ENCODE results near the gene ABCF3. TPM values are rescaled to one million over a fixed set of nuclear protein-coding genes. Genes with fewer than 3 reads are reported as not detected.
A peak's percentile ranks its signal among the peaks of the same experiment; 100 is the strongest.

Gene ABCF3
- total and polyA plus RNA-seq, 5 donors = 50.9 to 72.9 (median 59.5) TPM

DNA sequence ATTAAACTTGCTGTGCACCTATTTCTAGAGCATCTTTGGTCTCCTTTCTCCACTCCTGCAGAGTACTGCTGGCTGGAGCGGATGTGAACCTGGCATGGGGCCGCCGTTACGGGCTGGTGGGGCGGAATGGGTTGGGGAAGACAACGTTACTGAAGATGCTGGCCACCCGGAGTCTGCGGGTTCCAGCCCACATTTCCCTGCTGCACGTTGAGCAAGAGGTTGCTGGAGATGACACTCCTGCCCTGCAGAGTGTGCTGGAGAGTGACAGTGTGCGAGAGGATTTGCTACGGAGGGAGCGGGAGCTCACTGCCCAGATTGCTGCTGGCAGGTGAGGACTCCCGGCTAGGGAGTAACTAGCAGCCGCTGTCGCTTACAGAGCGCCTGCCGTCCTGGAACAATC lies 2.1 kb downstream of the ABCF3 start:
- WGBS = 87% methylated on average over 17 of the region's 17 CpGs
- intact Hi-C loops (cut with DNase I) = loop anchor here in 2 of 4 donors (5.0 to 10.0 kb wide), 2 partner anchors 41 to 107 kb away; partner anchors contain the start of gene PSMD2 (in 1 of the 2)
- no peaks in the 10 kb centered on the region for H3K9me3 ChIP-seq (ENCODE audit: control insufficient read depth, low read length)
- H3K27me3 ChIP-seq (ENCODE audit: control insufficient read depth, insufficient read depth) = no peaks in the 10 kb centered on the region
- H3K27ac ChIP-seq (ENCODE audit: low read length) = no peak overlapping the region
- H3K4me1 ChIP-seq (ENCODE audit: control insufficient read depth, insufficient read depth, low read length) = peaks cover 2% of the 10 kb centered on the region
- DNase-seq (no peak), ATAC-seq (no peak)
- H3K4me3 ChIP-seq (ENCODE audit: low read length) = no peak overlapping the region

GRCh38 chr3:184189421-184189820 lies 3.4 kb downstream of the ABCF3 start:
- Histone ChIP-seq H3K4me3 (ENCODE audit: low read length) (no peak overlapping the region), H3K27ac (ENCODE audit: low read length) (no peak overlapping the region), H3K27me3 (ENCODE audit: control insufficient read depth, insufficient read depth) (no peaks in the 10 kb centered on the region), H3K9me3 (ENCODE audit: control insufficient read depth, low read length) (no peaks in the 10 kb centered on the region), H3K4me1 (ENCODE audit: control insufficient read depth, insufficient read depth, low read length) (peaks cover 2% of the 10 kb centered on the region)
- 93% methylated on average over 13 of the region's 13 CpGs for WGBS
- DNase-seq (no peak), ATAC-seq (no peak)
- intact Hi-C loops (cut with DNase I) = loop anchor here in 2 of 4 donors (5.0 to 10.0 kb wide), 2 partner anchors 42 to 105 kb away; partner anchors contain the start of gene PSMD2 (in 1 of the 2)

DNA sequence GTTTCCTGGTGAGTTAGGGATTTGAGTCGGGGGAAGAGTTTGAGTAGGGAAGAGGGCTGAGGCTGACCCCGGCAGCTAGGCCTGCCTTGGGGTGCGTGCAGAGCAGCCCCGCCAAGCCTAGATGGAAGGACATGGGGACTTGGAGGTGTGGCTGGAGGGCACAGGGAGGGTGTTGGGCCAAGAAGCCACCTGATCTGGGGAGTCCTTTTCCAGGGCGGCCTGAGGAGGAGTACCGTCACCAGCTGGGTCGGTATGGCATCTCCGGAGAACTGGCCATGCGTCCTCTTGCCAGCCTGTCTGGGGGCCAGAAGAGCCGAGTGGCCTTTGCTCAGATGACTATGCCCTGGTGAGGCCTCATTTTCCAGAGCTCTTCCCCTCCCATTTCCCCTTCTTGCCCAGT lies 6.9 kb downstream of the ABCF3 start:
- Histone ChIP-seq H3K9me3 (ENCODE audit: control insufficient read depth, low read length) (no peaks in the 10 kb centered on the region), H3K27me3 (ENCODE audit: control insufficient read depth, insufficient read depth) (no peaks in the 10 kb centered on the region), H3K27ac (ENCODE audit: low read length) (no peak overlapping the region), H3K4me1 (ENCODE audit: control insufficient read depth, insufficient read depth, low read length) (no peaks in the 10 kb centered on the region), H3K4me3 (ENCODE audit: low read length) (no peak overlapping the region)
- WGBS = 93% methylated on average over 10 of the region's 10 CpGs
- ATAC-seq (no peak), DNase-seq (no peak)
- intact Hi-C loops (cut with DNase I) = no loop called here

DNA sequence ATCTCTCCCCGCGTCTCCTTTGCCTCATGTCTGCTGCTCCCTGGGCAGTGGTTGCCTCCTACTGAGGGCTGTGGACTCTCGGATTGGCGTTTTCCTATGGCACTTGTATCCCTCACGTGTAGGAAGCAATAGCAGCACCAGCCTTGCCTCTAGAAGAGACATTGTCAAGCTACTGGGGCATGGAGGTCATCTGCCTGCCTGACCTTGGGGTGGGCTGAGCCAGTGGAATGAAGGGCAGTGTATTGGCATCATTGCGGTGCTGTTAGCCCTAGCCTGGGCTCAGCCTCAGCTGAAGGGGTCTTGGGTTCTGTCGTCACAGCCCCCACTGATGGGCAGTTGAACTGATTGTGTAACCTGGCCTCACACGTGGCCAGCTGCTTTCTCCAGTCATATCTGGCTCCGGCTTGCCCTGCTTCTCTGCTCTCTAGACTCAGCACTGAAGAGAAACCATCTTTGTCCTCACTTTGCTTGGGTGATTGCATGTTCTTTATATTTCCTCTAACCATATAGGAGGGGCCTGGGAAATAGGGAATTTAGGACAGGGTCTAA lies 8.1 kb downstream of the ABCF3 start:
- Histone ChIP-seq H3K4me1 (ENCODE audit: control insufficient read depth, insufficient read depth, low read length) (no peaks in the 10 kb centered on the region), H3K9me3 (ENCODE audit: control insufficient read depth, low read length) (no peaks in the 10 kb centered on the region), H3K27me3 (ENCODE audit: control insufficient read depth, insufficient read depth) (no peaks in the 10 kb centered on the region), H3K27ac (ENCODE audit: low read length) (no peak overlapping the region), H3K4me3 (ENCODE audit: low read length) (no peak overlapping the region)
- no peak for DNase-seq
- intact Hi-C loops (cut with DNase I) = no loop called here
- no peak for ATAC-seq
- WGBS = 85% methylated on average over 9 of the region's 9 CpGs

DNA sequence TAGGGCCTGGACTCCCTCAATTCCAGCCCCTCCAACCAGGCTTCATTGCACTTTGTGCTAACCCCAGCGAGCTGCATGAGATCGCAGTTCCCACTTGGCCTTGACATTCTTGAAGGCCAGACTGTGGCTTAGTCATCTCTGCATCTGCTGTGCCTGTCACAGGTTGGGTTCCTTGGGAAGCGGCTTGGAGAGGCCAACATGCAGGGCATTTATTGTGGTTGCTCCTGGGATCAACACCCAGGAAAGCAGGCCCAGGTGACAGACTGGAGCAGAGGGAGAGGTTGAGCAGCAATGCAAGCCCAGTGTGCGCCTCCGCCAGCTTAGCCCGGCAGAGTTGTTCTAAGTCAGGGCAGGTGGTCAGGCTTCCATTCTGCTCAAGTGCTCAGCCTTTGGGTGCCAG lies 10.5 kb downstream of the ABCF3 start:
- no peaks in the 10 kb centered on the region for H3K27me3 ChIP-seq (ENCODE audit: control insufficient read depth, insufficient read depth)
- no peaks in the 10 kb centered on the region for H3K9me3 ChIP-seq (ENCODE audit: control insufficient read depth, low read length)
- no peak for DNase-seq
- no peak overlapping the region for H3K4me3 ChIP-seq (ENCODE audit: low read length)
- no peak for ATAC-seq
- intact Hi-C loops (cut with DNase I) = no loop called here
- 91% methylated on average over 6 of the region's 6 CpGs for WGBS
- H3K4me1 ChIP-seq (ENCODE audit: control insufficient read depth, insufficient read depth, low read length) = no peaks in the 10 kb centered on the region
- H3K27ac ChIP-seq (ENCODE audit: low read length) = no peak overlapping the region

DNA sequence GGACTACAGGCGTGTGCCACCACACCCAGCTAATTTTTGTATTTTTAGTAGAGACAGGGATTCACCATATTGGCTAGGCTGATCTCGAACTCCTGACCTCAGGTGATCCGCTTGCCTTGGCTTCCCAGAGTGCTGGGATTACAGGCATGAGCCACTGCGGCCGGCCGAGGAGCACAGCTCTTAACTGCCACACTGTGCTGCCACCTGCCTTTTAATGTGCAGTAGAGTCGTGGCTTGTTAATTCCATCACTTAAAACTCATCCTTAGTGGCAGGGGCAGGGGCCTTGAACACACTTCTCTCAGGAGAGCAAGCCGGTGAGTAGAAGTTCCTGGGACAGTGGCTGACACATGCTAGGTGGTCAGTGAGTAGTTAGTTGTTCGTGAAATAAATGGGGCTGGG lies 12.5 kb downstream of the ABCF3 start:
- intact Hi-C loops (cut with DNase I) = no loop called here
- DNase-seq (no peak), ATAC-seq (no peak)
- Histone ChIP-seq H3K27me3 (ENCODE audit: control insufficient read depth, insufficient read depth) (no peaks in the 10 kb centered on the region), H3K4me1 (ENCODE audit: control insufficient read depth, insufficient read depth, low read length) (no peaks in the 10 kb centered on the region), H3K9me3 (ENCODE audit: control insufficient read depth, low read length) (no peaks in the 10 kb centered on the region), H3K27ac (ENCODE audit: low read length) (no peak overlapping the region), H3K4me3 (ENCODE audit: low read length) (no peak overlapping the region)
- 79% methylated on average over 9 of the region's 9 CpGs for WGBS

DNA sequence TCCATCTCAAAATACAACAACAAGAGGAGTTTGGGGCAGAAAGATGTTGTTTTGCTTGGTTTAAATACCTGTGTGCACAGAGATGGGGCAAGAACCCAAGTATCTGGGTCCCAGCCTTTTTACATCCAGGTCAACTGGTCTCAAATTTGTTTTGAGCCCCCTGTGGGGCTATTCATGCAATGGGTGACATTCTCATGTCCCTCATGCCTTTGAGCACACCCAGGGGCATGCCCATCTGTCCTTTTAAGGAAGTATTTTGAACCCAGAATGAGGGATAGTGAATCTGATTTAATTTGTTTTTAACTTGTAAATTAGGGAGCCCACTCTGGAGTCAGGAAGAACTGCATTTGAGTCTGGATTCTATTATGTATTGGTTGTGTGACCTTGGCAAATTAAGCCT lies 14.8 kb downstream of the ABCF3 start:
- no peak overlapping the region for H3K4me3 ChIP-seq (ENCODE audit: low read length)
- H3K4me1 ChIP-seq (ENCODE audit: control insufficient read depth, insufficient read depth, low read length) = no peaks in the 10 kb centered on the region
- intact Hi-C loops (cut with DNase I) = no loop called here
- no peaks in the 10 kb centered on the region for H3K9me3 ChIP-seq (ENCODE audit: control insufficient read depth, low read length)
- H3K27me3 ChIP-seq (ENCODE audit: control insufficient read depth, insufficient read depth) = no peaks in the 10 kb centered on the region
- ATAC-seq (no peak), DNase-seq (no peak)
- no peak overlapping the region for H3K27ac ChIP-seq (ENCODE audit: low read length)

GRCh38 chr3:184203526-184203925 lies 17.5 kb downstream of the ABCF3 start:
- Histone ChIP-seq H3K4me3 (ENCODE audit: low read length) (no peak overlapping the region), H3K27ac (ENCODE audit: low read length) (no peak overlapping the region), H3K27me3 (ENCODE audit: control insufficient read depth, insufficient read depth) (no peaks in the 10 kb centered on the region), H3K4me1 (ENCODE audit: control insufficient read depth, insufficient read depth, low read length) (no peaks in the 10 kb centered on the region), H3K9me3 (ENCODE audit: control insufficient read depth, low read length) (no peaks in the 10 kb centered on the region)
- DNase-seq (no peak), ATAC-seq (no peak)
- 78% methylated on average over 8 of the region's 8 CpGs for WGBS
- intact Hi-C loops (cut with DNase I) = no loop called here

DNA sequence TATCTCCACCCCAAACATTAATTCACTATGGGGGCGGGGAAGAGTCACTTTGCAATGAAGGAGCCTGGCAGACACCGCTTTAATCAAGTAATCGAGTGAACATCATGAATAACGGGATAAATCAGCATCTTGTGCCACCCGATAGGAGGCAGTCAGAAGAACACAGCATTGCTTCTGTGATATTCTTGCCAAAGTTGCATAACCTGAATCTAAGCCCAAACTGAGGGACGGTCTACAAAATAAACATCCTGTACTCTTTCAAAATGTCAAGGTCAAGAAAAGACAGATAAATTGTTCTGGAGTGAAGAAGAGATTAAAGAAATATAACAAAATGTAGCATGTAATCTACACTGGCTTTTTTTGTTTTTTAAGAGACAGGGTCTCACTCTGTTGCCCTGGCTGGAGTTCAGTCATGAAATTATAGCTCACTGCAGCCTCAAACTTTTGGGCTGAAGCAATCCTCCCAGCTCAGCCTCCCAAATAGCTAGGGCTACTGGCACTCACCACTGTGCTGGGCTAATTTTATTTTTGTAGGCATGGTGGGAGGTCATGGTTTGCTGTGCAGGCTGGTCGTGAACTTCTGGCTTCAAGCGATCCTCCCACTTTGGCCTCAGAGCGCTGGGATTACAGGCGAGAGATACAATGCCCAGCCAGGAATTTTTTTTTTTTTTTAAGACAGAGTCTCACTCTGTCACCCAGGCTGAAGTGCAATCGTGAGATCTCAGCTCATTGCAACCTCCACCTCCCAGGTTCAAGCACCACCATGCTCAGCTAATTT lies 23.3 kb downstream of the ABCF3 start:
- Histone ChIP-seq H3K27me3 (ENCODE audit: control insufficient read depth, insufficient read depth) (no peaks in the 10 kb centered on the region), H3K27ac (ENCODE audit: low read length) (no peak overlapping the region), H3K4me3 (ENCODE audit: low read length) (no peak overlapping the region), H3K4me1 (ENCODE audit: control insufficient read depth, insufficient read depth, low read length) (no peaks in the 10 kb centered on the region), H3K9me3 (ENCODE audit: control insufficient read depth, low read length) (no peaks in the 10 kb centered on the region)
- 43% methylated on average over 11 of the region's 11 CpGs for WGBS
- ATAC-seq (peak; percentile 68 to 80), DNase-seq (peak in 1 of 3 donors; percentile 72)
- intact Hi-C loops (cut with DNase I) = no loop called here

DNA sequence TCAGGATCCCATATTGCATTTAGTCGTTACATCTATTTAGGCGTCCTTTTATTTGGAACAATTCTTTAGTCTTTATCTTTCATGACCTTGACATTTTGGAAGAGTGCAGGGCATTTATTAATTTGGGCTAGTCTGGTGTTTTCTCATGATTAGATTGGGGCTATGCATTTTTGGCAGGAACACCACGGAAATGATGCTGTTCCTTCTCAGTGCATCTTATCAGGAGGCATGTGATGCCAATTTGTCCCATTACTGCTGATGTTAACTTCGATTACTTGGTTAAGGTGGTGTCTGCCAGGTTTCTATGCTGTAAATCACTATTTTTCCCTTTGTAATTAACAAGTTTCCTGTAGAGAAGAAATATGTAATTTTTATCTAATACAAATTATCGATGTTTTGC lies 25.3 kb downstream of the ABCF3 start:
- no peaks in the 10 kb centered on the region for H3K4me1 ChIP-seq (ENCODE audit: control insufficient read depth, insufficient read depth, low read length)
- H3K27me3 ChIP-seq (ENCODE audit: control insufficient read depth, insufficient read depth) = no peaks in the 10 kb centered on the region
- WGBS = 54% methylated on average over 5 of the region's 5 CpGs
- intact Hi-C loops (cut with DNase I) = no loop called here
- DNase-seq (no peak), ATAC-seq (no peak)
- no peak overlapping the region for H3K4me3 ChIP-seq (ENCODE audit: low read length)
- H3K9me3 ChIP-seq (ENCODE audit: control insufficient read depth, low read length) = no peaks in the 10 kb centered on the region
- H3K27ac ChIP-seq (ENCODE audit: low read length) = no peak overlapping the region

DNA sequence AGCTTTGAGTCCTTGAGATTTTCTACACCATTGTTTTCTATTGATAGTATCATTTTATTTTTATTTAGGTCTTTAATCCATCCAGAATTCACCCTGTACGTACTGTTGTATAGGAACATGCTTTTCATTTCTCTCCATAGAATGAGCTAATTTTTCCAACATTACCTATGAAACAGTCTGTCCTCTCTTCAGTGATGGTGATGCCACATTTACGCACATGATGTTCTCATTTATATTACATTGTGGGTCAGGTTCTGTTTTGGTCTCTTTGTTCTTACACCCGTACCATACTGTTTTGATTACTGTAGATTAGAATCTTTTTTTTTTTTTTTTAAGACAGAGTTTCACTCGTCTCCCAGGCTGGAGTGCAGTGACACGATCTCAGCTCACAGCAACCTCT lies 25.7 kb downstream of the ABCF3 start:
- no peaks in the 10 kb centered on the region for H3K27me3 ChIP-seq (ENCODE audit: control insufficient read depth, insufficient read depth)
- no peak for DNase-seq
- H3K9me3 ChIP-seq (ENCODE audit: control insufficient read depth, low read length) = no peaks in the 10 kb centered on the region
- H3K27ac ChIP-seq (ENCODE audit: low read length) = no peak overlapping the region
- no peak overlapping the region for H3K4me3 ChIP-seq (ENCODE audit: low read length)
- intact Hi-C loops (cut with DNase I) = no loop called here
- no peak for ATAC-seq
- WGBS = 73% methylated on average over 5 of the region's 5 CpGs
- H3K4me1 ChIP-seq (ENCODE audit: control insufficient read depth, insufficient read depth, low read length) = no peaks in the 10 kb centered on the region

Data from right cardiac atrium (tissue), 5 donors.